ENCODE measurements around the gene PTPN6. TPM values are rescaled to one million over a fixed set of nuclear protein-coding genes. Genes with fewer than 3 reads are reported as not detected.

Gene PTPN6
- polyA plus RNA-seq, 3 donors = 449 to 764 (median 562) TPM

- TF ChIP-seq, protein P1, sequence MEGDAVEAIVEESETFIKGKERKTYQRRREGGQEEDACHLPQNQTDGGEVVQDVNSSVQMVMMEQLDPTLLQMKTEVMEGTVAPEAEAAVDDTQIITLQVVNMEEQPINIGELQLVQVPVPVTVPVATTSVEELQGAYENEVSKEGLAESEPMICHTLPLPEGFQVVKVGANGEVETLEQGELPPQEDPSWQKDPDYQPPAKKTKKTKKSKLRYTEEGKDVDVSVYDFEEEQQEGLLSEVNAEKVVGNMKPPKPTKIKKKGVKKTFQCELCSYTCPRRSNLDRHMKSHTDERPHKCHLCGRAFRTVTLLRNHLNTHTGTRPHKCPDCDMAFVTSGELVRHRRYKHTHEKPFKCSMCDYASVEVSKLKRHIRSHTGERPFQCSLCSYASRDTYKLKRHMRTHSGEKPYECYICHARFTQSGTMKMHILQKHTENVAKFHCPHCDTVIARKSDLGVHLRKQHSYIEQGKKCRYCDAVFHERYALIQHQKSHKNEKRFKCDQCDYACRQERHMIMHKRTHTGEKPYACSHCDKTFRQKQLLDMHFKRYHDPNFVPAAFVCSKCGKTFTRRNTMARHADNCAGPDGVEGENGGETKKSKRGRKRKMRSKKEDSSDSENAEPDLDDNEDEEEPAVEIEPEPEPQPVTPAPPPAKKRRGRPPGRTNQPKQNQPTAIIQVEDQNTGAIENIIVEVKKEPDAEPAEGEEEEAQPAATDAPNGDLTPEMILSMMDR (IDR thresholded peaks at IDR 0.05) = no peak
- H3K79me2 ChIP-seq (ENCODE audit: insufficient read depth, low read length) = peaks cover 99% of the 10 kb centered on the region
- no peak overlapping the region for H3K9ac ChIP-seq (ENCODE audit: insufficient read depth, low read length, poor library complexity, severe bottlenecking)
- Mint-ChIP-seq H3K4me3 (peak overlapping the region; percentile 43 to 48), H3K4me1 (peaks cover 73% of the 10 kb centered on the region), H3K27ac (peak overlapping the region; percentile 93 to 99 (median 96)), H3K36me3 (peaks cover 67 to 84% of the 10 kb centered on the region in 2 donors), H3K27me3 (ENCODE audit: low read depth in 3 of 3) (peaks cover 0 to 5% (median 0%) of the 10 kb centered on the region in 3 donors), H3K9me3 (peaks cover 0 to 2% (median 0%) of the 10 kb centered on the region in 7 donors)
- peak overlapping the region in 1 of 3 experiments; percentile 98 for H3K4me3 ChIP-seq (replicated peaks in 1 of 3; ENCODE audit: low read depth in 2 of 3, low read length in 3 of 3)
- H3K27me3 ChIP-seq (ENCODE audit: control insufficient read depth in 2 of 2, insufficient read depth in 2 of 2, low read length in 2 of 2) = no peaks in the 10 kb centered on the region
- H3K36me3 ChIP-seq (replicated peaks in 1 of 2; ENCODE audit: control insufficient read depth in 1 of 2, insufficient read depth in 2 of 2, low read length in 2 of 2) = peaks cover 62 to 68% of the 10 kb centered on the region in 2 donors
- no peak overlapping the region for H2AFZ ChIP-seq (ENCODE audit: insufficient read depth, low read depth, low read length, poor library complexity, severe bottlenecking)
- H3K27ac ChIP-seq (ENCODE audit: low read depth in 1 of 2, low read length in 2 of 2) = peak overlapping the region; percentile 87 to 95
- H3K9me3 ChIP-seq (replicated peaks in 1 of 2; ENCODE audit: control insufficient read depth in 1 of 2, insufficient read depth in 1 of 2, low read length in 2 of 2) = no peaks in the 10 kb centered on the region
- H3K4me1 ChIP-seq (ENCODE audit: control insufficient read depth in 1 of 2, insufficient read depth in 2 of 2, low read length in 2 of 2) = peaks cover 77 to 84% of the 10 kb centered on the region in 2 donors
- peaks cover 91% of the 10 kb centered on the region for H4K20me1 ChIP-seq (ENCODE audit: insufficient read depth, low read length)
- intact Hi-C loops (cut with micrococcal nuclease) = loop anchor here in 1 of 2 donors (10.0 kb wide), 1 partner anchor 421 kb away; the partner anchor contains the start of gene GAPDH
- no peak for DNase-seq
- 78% methylated on average over 12 of the region's 22 CpGs for WGBS (ENCODE audit: insufficient coverage)
- H3K4me2 ChIP-seq (replicated peaks; ENCODE audit: extremely low read depth, low read length, poor library complexity, severe bottlenecking) = peak overlapping the region; percentile 92
These were observed 4.2 kb downstream of the PTPN6 start for GRCh38 chr12:6955108-6956020.

DNA sequence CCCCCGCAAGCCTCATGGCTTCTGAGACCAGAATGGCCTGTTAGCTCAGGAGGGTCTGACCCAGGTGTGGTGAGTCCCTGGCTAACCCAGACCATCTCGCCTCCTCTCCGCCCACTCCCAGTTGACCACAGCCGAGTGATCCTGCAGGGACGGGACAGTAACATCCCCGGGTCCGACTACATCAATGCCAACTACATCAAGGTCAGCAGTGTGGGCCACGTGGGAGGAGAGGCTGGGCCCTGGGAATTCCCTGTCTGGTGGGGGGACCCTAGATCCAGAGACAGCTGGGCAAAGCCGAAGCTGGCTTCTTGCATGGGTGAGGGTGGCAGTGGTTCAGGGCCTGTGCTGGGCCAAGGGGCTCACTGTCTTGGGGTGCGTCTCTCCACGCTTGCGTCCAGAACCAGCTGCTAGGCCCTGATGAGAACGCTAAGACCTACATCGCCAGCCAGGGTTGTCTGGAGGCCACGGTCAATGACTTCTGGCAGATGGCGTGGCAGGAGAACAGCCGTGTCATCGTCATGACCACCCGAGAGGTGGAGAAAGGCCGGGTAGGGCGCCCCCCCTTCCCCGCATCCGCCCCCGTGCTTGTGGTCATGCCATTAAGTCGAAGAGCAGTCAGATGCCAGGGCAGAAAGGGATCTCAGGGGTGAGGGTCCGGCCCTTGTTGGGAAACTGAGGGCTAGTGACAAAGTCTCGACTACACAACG, 5.0 kb downstream of the PTPN6 start:
- peaks cover 94% of the 10 kb centered on the region for H3K79me2 ChIP-seq (ENCODE audit: insufficient read depth, low read length)
- peak overlapping the region in 1 of 3 experiments; percentile 98 for H3K4me3 ChIP-seq (replicated peaks in 1 of 3; ENCODE audit: low read depth in 2 of 3, low read length in 3 of 3)
- TF ChIP-seq, protein P1 (IDR thresholded peaks at IDR 0.05) = no peak

More for the DNA sequence above, 5.0 kb downstream of the PTPN6 start:
- Histone ChIP-seq H3K9me3 (replicated peaks in 1 of 2; ENCODE audit: control insufficient read depth in 1 of 2, insufficient read depth in 1 of 2, low read length in 2 of 2) (no peaks in the 10 kb centered on the region), H3K4me1 (ENCODE audit: control insufficient read depth in 1 of 2, insufficient read depth in 2 of 2, low read length in 2 of 2) (peaks cover 78 to 84% of the 10 kb centered on the region in 2 donors), H4K20me1 (ENCODE audit: insufficient read depth, low read length) (peaks cover 99% of the 10 kb centered on the region), H3K9ac (ENCODE audit: insufficient read depth, low read length, poor library complexity, severe bottlenecking) (peak overlapping the region; percentile 25), H3K27ac (ENCODE audit: low read depth in 1 of 2, low read length in 2 of 2) (peak overlapping the region; percentile 87 to 95), H3K4me2 (replicated peaks; ENCODE audit: extremely low read depth, low read length, poor library complexity, severe bottlenecking) (peak overlapping the region; percentile 92), H2AFZ (ENCODE audit: insufficient read depth, low read depth, low read length, poor library complexity, severe bottlenecking) (no peak overlapping the region), H3K36me3 (replicated peaks in 1 of 2; ENCODE audit: control insufficient read depth in 1 of 2, insufficient read depth in 2 of 2, low read length in 2 of 2) (peaks cover 70 to 77% of the 10 kb centered on the region in 2 donors), H3K27me3 (ENCODE audit: control insufficient read depth in 2 of 2, insufficient read depth in 2 of 2, low read length in 2 of 2) (no peaks in the 10 kb centered on the region)
- H3K27me3 Mint-ChIP-seq (ENCODE audit: low read depth in 3 of 3) = peaks cover 0 to 5% (median 0%) of the 10 kb centered on the region in 3 donors
- peak overlapping the region; percentile 20 to 99 (median 87) for H3K27ac Mint-ChIP-seq
- no peak for DNase-seq
- peaks cover 72 to 92% of the 10 kb centered on the region in 2 donors for H3K36me3 Mint-ChIP-seq
- peaks cover 0 to 2% (median 0%) of the 10 kb centered on the region in 7 donors for H3K9me3 Mint-ChIP-seq
- H3K4me1 Mint-ChIP-seq = peaks cover 74% of the 10 kb centered on the region
- WGBS (ENCODE audit: insufficient coverage) = 42% methylated on average over 24 of the region's 28 CpGs
- peak overlapping the region; percentile 48 for H3K4me3 Mint-ChIP-seq
- intact Hi-C loops (cut with micrococcal nuclease) = loop anchor here in 1 of 2 donors (10.0 kb wide), 1 partner anchor 421 kb away; the partner anchor contains the start of gene GAPDH

Measured in CD14-positive monocyte (primary cell).